Activated CD4-positive, CD25-positive, alpha-beta regulatory T cell (primary cell): Measurements from ENCODE around the gene NOVA1.

ENCODE experiments used
- DNase-seq, 4 experiments: peaks; one replicate each; lab custom pipeline; 2025; lab: John Stamatoyannopoulos, UW

Gene NOVA1

DNA sequence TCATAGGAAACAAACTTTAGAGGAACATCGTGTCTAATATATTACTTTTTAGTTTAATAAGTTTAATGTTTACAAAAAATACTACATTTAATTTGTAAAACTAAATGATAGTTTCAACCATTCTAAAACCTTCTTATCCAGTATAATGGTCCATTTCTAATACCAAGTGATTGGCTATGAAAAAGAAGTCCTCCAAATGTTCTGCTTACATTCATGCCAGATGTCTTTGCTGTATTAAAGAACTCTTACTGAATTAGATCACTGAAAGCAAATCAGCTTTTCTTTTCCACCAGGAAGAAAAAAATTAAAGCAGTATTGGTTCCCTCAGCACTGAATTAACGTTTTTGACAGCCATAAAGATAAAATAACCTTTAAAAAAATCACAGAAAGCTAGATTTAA lies 3.7 kb downstream of the NOVA1 start:
- DNase-seq: no peak

DNA sequence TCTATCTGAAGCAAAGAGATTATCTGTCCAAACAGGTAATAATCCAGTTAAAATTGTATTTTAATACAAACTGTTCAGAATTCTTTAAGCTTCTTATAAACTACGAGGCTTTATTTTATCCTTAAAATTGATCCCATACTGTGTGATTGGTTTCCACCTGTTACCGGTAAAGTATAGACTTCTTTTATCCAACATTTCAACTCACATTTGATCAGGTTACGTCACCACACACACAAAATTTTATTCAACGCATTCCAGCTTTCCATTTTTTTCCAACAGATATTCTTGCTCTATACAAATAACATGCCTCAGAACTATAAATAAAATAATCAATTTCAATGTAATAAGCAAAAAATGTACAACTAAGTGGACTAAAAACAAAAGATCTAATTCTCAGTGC lies 4.5 kb downstream of the NOVA1 start:
- DNase-seq: no peak

GRCh38 chr14:26589925-26590324 lies 7.9 kb downstream of the NOVA1 start:
- DNase-seq: no peak

DNA sequence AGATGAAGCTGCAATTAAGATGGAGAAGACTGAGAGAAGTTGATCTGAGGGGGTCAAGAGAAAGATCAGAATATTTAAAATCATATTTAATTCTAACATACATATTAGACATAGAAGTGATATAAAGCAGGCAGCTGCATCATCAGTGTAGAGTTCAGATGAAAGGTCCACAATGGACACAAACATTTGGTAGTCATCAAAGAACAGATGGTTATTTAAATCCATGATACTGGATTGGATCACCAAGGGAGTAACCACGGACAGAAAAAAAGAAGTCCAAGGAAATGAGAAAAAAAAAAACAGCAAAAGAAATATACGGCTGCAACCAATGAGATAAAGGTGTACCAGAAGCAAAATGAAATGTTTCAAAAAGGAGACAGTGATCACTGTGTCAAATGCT lies 20.1 kb downstream of the NOVA1 start:
- DNase-seq: no peak

- DNase-seq: no peak
These were observed 43.6 kb downstream of the NOVA1 start for GRCh38 chr14:26554069-26554772.

GRCh38 chr14:26549571-26549970 lies 48.3 kb downstream of the NOVA1 start:
- DNase-seq: no peak

- no peak for DNase-seq
These were observed 49.4 kb downstream of the NOVA1 start for GRCh38 chr14:26548406-26548805.

DNA sequence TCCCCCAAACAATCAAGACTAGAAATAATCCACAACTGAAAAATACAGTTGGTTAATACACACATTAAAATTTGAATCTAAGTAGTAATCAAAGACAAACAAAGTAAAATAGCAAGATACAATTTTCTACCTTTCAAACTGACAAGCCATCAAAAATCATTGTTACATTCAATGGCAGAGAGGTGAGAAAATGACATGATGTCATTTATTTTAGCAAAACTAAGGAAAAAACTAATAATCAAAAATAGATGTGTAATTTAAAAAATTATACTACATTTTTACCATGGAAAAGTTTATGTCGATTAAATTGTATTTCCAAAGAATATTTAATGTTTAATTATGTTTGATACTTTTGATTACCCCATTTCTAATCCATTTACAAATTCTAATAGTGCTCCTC lies 59.7 kb downstream of the NOVA1 start:
- DNase-seq: no peak

- no peak for DNase-seq
These were observed 65.9 kb downstream of the NOVA1 start for GRCh38 chr14:26531894-26532293.

DNA sequence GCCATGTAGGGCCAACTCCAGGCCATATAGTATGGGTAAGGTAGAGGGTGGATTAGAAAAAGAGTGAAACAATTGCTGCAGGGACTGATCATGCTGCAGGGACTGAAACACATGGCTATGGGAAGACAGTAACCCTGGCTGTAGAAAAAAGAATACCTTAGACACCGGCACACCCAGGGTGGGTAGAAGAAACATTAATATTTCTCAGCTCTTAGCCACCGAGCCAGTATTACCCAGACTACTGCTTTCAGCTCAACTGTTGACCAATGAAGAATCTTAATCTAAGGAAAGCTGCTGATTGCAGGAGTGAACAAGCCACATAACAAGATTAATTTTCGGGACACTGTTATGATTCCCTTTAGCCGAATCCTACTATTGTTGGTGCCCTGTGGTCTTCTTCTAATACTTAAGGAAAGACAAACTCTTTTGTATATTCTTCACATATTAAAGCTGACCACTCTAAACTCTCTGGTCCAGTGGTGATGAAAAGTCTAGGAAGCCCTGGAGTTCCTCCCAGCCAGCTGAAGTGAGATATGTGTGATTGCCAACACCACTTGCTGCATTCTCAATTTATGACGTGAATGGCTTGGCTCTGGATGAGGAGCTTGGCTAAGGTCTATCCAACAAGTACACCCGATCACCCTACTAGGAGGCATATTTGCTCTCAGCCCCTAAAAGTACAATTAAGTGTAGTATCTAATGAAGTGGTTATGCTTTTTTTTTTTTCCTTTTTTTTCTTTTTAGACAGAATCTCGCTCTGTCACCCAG lies 69.2 kb downstream of the NOVA1 start:
- no peak for DNase-seq

- no peak for DNase-seq
These were observed 70.7 kb downstream of the NOVA1 start for GRCh38 chr14:26527095-26527494.

- no peak for DNase-seq
These were observed 71.7 kb downstream of the NOVA1 start for GRCh38 chr14:26526137-26526536.

GRCh38 chr14:26525085-26525484 lies 72.7 kb downstream of the NOVA1 start:
- no peak for DNase-seq

DNA sequence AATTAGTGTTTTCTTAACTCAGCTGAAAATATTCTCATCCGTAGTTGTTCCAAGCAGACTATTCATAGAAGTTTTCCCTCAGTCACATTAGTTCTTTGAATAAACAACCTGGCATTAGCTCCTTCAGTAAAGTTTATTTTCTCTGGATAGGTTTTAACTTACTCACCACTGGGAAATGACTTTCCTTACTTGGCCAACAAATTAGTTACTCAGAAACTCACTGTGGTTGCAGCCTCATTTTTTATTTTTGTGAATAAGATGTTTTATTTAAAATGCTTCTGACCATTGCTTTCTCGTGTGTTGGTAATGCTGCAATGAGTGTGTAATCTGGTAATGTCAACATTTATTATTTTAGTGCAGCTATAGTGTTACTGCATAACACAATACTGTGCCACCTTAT lies 74.9 kb downstream of the NOVA1 start:
- DNase-seq: no peak

DNA sequence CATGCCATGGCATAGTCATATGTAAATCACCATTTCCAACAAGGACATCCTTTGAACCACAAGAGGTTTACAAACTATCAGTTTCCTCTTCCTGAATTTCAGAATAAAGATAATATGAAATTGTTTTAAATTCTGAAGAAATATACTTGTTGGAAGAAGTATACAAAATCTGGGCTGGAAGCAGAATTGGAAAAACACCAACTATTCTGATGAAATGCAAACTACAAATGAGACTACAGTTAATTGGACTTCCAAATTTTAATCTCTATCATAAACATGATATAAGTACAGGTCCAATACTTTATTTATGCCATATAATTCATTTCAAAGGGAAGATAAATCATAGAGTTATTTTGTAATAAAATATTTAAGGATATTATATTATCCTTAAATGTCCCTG lies 80.1 kb downstream of the NOVA1 start:
- DNase-seq: no peak

DNA sequence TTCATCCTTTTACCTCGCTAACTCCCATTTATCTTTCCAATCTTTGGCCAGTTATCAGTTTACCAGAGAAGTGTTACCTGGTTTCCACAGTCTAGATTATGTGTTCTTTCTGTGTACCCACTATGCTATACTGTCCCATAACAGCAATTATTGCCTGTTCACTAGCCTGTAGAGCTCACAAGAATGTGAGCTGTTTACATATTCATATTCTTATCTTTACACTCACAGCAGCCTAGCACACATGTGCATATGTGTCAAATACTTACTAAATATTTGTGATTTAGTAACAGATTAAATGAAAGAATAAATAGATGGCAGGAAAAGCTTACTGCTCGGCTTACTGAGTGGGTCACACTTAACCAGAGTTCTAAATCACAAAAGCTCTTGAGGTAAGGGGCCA lies 97.8 kb downstream of the NOVA1 start:
- DNase-seq: no peak

- DNase-seq: no peak
These were observed 98.3 kb downstream of the NOVA1 start for GRCh38 chr14:26499546-26499945.

DNA sequence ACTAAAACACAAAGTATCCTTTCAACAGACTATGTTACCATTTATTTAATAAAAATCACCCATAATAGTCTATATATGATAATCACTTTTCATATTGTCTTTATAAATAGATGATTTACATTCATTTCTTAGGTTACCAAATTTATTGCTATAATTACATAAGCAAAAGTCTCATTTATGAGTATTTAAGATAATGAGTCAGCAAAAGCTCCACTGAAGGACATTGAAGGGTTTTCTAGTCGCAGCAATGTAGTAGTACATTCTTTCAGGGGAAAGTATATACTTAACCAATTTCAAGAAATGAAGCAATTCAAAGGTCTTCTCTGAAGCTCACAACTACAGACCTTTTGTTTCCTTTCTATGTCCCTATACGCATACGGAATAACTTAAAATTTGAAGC lies 110.9 kb downstream of the NOVA1 start:
- DNase-seq: no peak

GRCh38 chr14:26484562-26484961 lies 113.3 kb downstream of the NOVA1 start:
- DNase-seq: no peak

GRCh38 chr14:26478967-26479366 lies 118.9 kb downstream of the NOVA1 start:
- no peak for DNase-seq

- DNase-seq: no peak
These were observed 131.0 kb downstream of the NOVA1 start for GRCh38 chr14:26466862-26467261.

DNA sequence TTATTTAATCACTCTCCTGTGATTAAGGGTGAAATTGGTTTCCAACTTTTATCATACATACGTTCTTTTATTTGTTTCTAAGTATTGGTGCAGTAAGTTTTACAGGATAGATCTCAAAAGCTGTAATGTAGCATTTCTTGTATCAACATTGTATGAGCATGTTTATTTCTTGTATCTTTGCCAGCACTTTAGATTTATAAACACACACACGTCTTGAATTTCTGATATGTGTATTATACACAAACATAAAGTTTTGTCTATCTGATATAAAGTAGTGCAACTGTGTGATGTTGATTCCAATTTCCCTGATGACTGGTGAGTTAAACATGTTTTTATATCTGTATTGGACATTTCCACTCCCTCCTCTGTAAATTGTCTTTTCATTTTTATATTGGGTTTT lies 134.7 kb downstream of the NOVA1 start:
- no peak for DNase-seq

- no peak for DNase-seq
These were observed 143.7 kb downstream of the NOVA1 start for GRCh38 chr14:26454105-26454504.
